Fibroblast of peridontal ligament (primary cell): ENCODE data around the gene MYL5.
"Not testable (repeated sequence)": the region's sequence is repeated elsewhere in the genome, so short reads cannot be mapped to it uniquely, and the experiment has no call there.

Experiments
- DNase-seq: peaks from one replicate; pipeline ENCODE4 v3.0.0-alpha.2; 2010; ENCODE audit errors: extremely low read depth

Gene MYL5

DNA sequence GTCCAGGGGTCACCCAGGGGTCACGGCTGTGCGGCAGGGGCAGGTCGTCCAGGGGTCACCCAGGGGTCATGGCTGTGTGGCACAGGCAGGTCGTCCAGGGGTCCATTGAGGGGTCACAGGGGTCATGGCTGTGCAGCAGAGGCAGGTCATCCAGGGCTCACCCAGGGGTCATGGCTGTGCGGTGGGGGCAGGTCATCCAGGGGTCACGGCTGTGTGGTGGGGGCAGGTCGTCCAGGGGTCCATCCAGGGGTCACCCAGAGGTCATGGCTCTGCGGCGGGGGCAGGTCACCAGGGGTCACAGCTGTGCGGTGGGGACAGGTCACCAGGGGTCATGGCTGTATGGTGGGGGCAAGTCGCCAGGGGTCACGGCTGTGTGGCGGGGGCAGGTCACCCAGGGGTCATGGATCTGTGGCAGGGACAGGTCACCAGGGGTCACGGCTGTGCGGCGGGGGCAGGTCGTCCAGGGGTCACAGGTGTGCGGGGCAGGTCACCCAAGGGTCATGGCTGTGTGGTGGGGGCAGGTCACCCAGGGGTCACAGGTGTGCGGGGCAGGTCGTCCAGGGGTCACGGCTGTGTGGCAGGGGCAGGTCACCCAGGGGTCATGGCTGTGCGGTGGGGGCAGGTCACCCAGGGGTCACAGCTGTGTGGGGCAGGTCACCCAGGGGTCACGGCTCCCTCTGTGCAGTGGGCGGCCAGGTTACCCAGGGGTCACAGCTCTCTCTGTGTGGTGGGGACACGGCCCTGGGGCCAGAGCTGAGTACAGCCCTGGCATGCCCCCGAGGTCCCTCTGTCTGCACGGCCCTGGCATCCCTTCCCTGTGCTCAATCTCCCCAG lies 16.3 kb upstream of the MYL5 start:
- DNase-seq: no peak

DNA sequence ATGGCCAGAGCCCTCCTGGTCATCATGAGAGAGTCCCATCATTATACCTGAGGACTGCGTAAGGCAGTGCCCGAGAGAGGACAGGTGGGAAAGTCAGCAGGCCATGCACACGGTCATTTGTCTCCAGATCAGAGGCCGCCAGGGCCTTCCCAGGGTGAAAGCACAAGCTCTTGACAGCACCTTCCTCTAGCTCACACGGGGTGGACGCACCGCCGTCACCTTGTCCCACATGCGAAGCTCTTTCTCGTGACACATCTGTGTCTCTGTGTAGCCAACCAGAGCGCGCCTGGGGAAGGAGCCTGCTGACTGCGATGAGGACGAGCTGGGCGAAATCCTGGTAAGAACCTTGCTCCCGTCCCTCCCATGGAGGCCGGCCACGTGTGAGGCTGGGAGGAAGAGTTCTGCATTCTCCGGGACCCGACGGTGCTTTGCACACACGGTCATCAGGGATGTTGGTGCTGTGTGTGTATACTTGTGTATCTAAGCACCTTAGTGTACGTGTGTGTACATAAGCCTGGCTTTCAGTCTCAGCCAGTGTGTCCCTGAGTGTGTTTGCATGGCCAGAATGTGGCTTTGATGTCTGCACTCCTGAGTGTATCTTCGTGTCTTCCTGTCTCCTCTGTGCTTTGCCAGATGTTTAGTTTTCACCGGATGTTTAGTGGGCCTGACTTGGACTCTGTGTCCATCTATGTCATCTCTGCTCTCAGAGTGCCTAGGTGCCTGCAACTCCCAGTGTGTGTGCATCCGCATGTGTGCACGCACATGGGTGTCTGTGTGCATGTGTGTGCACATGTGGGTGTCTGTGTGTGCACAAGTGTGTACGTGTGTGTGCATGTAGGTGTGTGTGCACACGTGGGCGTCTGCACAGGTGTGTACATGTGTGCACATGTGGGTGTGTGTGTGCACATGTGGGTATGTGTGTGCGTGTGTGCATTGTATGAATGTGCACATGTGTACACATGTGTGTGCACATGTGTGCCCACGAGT lies 15.4 kb upstream of the MYL5 start:
- no peak for DNase-seq

DNA sequence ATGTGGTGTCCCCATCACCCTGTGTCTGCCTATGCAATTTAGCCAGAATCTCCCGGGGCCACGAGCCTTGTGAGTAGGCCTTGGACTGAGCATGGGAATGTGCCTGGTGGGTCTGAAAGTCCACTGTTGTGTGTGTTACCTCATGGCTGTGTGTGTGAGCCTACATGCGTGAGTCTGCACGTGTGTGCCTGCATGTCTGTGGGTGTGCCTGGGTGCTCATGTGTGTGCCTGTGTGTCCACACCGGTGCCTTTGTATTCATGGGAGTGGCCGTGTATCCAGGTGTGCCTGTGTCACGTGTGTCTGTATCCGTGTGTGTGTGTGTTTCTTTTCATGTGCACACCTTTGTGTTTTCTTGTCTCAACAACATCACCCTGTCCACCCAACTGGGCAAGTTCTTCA lies 14.5 kb upstream of the MYL5 start:
- DNase-seq: no peak

DNA sequence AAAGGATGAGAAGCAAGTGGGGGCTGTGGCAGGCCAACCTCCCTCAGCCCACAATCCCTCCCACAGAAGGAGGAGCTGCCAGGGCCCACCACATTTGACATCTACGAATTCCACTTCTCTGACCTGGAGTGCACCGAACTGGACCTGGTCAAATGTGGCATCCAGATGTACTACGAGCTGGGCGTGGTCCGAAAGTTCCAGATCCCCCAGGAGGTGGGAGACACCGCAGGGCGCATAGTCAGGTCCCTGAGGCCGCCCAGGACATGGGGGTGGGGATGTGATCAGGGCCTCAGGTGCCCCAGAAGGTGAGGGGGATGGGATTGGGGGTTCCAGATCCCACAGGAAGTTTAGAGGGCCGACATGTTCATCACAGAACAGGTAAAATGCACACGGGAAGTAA lies 13.9 kb upstream of the MYL5 start:
- no peak for DNase-seq

DNA sequence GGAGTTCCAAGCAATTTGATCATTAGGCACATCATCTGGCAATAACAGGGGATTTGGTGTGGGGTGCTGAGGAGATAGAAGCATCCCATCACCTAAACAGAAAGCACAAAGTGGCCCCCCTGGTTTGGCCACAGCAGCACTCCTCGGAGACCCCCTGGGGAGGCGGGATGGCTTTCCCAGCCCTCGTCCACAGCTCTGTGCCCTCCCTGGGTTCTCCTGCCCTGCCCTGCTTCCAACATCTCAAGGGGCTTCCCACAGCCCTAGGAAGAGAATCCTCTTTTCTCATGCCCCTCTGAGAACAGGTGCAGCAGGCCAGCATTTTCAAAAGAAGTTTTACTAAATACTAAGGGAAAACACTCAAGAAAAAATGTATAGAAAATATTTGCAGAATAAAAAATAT lies 13.1 kb upstream of the MYL5 start:
- DNase-seq: no peak

DNA sequence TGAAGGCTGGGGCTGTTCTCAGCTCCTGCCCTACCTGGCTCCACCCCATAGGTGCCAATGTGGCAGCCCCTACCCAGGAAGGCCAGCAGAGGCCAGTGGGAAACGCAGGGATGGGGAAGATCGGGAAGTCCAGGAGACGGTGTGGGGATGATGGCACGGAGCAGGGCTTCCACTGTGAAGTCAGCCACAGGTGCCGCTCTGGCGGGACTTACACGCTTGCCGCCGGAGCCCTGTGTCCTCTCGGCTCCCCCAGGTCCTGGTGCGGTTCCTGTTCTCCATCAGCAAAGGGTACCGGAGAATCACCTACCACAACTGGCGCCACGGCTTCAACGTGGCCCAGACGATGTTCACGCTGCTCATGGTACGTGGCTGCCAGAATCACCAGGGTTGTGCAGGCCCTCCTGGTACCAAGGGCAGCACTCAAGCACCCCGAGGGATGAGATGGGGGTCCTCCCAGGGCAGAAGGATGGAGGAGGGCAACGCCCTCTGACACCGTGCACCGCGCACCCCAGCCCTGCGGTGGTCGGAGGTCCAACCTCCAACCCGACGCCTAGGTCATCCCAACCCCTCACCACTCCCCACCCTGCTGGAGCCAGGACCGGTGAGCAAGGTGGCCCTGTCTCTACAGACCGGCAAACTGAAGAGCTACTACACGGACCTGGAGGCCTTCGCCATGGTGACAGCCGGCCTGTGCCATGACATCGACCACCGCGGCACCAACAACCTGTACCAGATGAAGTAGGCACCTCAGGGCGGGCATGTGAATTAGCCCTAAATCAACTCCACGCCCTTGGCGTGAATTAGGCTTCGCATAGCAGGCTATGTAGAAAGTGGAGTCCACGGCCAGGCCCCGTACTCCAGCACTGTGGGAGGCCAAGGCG lies 12.2 kb upstream of the MYL5 start:
- DNase-seq: no peak

DNA sequence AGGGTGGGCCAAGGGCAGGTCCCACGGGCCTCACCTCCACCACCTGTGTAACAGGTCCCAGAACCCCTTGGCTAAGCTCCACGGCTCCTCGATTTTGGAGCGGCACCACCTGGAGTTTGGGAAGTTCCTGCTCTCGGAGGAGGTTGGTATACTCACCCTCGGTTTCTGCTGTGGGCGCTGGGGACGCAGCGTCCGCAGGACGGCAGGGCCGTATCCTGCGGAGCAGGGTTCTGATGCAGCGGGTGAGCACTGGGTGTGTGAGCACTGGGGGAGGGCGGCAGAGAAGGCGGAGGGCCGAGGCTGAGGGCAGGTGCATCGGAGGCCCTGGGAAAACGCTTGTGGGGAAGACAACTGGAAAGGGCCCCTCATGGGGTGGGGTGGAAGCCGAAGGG lies 11.3 kb upstream of the MYL5 start:
- DNase-seq: no peak

DNA sequence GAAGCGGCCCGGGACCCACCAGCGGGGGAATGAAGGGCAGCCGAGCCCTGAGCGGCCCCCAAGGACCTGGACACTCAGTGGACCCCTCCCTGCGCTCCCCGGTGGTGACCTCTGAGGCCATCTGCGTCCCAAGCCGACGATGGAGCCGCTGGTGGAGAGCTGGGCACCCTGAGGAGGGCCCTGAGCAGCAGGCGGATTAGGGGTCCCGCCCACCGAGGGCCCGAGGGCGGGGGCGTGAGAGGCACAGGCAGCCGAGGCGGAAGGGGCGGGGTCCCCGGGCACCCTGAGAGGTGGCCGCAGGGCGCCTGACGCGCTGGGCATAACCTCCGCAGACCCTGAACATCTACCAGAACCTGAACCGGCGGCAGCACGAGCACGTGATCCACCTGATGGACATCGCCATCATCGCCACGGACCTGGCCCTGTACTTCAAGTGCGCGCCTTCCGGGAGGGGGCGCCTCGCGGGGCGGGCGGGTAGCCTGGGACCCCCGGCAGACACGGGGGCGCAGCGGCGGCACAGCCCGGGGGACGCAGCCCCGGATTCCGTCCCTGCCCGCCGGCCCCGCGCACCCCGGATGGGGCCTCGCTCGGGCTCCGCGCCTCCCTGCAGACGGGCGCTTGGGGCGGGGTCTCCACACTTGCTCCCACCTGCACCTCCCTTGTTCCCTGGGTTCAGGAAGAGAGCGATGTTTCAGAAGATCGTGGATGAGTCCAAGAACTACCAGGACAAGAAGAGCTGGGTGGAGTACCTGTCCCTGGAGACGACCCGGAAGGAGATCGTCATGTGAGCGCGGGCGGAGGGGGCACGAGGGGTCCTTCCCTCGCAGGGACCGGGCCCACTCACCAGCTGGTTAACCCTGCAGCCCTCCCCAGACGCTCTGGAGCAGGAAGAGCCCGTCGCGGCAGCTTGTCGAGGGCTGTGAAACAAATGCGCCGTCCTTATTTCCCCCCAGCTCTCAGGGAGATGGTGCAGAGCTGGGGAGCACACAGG lies 10.6 kb upstream of the MYL5 start:
- DNase-seq: no peak

DNA sequence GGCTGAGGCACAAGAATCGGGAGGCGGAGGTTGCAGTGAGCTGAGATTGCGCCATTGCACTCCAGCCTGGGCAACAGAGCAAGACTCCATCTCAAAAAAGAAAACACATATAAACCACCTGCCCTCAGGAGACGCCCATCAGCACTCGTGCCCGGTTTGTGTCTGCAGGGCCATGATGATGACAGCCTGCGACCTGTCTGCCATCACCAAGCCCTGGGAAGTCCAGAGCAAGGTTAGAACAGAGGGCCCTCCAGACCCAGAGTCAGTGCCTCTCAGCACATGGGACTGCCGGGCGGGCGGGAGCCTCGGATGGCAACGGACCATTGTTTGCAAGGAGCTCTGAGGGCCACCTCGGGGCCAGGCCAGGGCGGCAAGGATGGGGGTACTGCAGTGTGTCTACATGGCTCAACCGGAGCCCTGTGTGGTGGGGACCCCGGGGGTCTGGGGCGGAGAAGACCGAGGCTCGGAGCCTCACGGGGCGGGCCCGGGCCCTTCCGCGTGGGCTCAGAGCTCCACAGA lies 9.6 kb upstream of the MYL5 start:
- DNase-seq: no peak

DNA sequence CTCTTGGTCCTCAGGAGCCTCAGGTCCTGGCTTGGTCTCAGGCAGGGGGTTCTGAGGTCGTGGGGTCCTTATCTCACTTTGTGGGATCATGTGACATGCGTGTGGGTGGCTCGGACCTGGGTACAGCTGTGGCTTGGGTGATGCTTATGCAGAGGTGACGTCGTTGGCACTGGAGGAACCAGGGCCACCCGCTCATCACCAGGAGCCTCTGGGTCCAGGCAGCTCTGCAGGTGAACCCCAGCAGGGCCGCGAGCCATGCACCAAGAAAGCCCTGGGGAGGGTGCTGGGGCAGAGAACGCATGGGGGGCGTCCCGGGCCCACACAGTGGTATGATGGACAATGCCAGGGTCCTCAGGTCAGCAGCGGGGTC lies 9.0 kb upstream of the MYL5 start:
- no peak for DNase-seq

DNA sequence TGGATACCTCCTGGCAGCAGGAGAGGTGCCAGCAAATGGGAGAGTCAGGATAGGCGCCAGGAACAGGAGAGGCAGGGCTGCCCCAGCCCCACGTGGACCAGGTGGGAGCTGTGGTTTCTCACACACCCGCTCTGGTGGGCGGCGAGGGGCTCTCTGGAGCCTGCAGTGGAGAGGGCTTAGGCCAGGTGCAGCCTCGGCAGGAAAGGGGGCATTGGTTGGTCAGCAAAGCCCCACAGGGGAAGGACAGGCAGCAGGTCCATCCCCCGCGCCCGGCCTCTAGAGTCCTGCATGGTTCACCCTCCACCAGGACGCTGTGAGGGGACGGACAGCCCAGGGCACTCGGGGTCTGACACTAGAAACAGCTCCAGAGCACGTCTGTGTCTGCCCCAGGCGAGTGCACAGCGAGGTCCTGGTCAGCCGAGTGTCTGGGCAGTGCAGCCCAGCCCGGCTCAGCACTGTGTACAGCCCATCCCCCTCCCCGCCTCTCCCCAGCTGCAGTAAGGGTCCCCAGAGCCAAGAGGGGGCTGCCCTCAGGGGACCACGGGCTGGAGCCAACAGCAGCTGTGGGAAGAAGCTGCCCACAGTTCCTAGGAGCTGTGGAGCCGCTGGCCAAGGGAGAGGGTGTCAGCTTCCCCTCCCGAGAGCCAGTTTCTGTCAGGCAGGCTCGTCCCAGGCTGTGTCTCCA lies 8.4 kb upstream of the MYL5 start:
- no peak for DNase-seq

DNA sequence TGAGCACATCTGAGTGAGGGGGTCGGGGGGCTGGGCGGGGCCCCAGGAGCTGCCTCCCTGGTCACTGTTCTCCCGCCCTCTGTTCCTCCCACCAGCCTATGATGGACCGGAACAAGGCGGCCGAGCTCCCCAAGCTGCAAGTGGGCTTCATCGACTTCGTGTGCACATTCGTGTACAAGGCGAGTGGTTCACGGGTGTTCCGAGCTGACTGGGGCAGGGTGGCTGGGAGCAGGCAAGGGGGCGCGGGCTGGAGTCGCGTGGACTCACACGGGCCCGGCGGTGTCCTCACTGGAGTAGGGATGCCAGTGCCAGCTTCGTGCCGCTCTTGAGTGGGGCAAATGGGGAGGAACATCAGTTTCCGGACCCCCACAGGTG lies 7.9 kb upstream of the MYL5 start:
- no peak for DNase-seq

DNA sequence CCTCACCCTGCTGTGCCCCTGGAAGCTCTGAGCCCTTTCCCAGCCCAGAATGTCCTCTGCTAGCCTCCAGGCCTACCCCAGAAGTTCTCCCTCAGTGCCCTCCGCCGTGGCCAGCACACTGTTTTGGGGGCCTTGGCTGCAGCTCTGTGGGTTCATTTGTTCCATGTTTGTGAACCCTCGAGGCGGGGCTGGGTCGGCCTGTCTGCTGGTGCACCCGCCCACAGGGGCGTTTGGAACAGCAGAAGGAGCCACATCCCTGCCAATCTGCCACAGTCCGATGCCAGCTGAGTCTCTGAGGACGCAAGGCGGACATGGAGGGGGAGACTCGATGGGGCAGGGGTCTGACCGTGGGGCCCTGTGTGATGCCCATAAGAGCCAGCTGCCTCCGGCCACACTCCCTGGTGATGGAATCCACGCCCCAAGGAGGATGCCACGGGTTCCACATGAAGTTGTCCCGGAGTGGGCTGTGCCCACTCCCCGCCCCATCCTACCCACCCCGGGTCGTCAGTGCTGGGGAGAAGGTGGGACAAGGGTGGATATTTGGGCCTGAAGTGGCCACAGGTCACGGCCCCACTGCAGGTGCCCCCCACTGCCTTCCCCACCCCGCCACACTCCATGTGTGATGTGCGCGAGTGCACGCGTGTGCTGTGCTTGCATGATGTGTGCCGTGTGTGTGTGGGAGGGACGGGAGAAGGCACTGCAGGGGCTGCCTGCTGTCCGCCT lies 7.4 kb upstream of the MYL5 start:
- no peak for DNase-seq

DNA sequence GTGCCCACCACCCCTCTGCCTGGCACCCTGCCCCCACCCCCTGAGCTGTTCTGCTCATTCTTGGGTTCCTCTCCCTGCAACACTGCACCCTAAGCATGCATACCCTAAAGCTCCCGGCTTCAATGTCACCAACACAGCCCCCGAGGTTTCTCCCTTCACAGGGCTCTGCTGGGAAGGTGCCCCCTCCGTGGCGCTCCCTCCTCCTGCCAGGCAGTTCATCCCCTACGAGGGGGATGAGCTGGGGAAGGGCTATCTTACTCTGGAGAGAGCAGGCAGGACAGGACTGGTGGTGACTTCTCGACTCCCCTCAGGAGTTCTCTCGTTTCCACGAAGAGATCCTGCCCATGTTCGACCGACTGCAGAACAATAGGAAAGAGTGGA lies 6.8 kb upstream of the MYL5 start:
- DNase-seq: no peak

DNA sequence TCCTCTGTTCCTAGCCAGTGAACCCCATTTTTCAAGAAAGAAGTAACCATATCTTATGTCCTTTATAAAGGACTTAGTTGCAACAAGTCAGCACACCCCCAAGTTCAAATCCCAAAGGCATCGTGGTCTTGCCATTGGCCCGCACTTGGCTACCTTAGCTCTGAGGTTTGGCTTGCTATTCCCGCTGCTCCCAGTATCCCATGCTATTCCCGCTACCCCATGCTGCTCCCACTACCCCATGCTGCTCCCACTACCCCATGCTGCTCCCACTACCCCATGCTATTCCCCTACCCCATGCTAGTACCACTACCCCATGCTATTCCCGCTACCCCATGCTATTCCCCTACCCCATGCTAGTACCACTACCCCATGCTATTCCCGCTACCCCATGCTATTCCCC lies 6.1 kb upstream of the MYL5 start:
- not testable (repeated sequence) for DNase-seq

DNA sequence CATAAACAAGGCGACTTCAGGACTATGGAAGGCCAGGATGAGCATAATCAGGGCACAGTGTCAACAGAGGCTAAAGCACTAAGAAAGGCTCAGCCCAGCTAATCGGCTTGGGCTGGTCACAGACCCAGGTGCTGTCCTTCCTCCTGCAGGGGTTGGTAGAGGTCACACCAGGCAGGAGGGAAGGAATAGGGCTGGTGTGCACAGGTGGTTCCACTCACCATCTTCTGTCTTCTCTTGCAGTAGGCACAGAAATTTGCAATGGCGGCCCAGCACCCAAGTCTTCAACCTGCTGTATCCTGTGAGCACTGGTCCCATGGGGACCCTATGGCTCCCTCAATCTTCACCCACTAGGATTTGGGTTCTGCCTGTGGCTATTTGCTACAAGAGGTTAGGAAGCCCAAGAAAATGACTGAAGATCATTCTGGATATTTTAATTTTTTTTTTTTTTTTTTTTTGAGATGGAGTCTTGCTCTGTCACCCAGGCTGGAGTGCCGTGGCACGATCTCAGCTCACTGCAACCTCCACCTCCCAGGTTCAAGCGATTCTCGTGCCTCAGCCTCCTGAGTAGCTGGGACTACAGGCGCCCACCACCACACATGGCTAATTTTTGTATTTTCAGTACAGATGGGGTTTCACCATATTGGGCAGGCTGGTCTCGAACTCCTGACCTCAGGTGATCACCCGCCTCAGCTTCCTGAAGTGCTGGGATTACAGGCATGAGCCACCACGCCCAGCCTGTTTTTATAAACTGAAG lies 4.4 kb upstream of the MYL5 start:
- not testable (repeated sequence) for DNase-seq

DNA sequence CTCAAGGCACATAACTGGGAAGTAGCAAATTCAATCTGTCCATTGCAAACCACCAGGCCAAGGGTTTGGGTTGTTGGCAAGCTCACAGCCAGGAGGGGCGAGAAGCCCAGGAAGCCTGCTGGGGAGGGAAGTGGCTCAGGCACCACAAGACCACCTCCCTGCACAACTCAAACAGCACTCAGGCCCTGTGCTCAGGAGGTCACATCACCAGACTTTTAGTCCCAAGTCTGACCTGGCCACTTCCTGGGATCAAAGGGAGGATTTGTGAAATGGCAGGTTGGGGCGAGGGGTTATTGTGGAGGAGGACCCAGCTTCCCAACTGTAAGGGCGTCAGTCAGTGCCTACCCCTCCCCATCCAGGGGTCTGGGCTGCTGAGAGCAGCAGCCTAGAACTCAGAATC lies 2.6 kb upstream of the MYL5 start:
- DNase-seq: no peak

DNA sequence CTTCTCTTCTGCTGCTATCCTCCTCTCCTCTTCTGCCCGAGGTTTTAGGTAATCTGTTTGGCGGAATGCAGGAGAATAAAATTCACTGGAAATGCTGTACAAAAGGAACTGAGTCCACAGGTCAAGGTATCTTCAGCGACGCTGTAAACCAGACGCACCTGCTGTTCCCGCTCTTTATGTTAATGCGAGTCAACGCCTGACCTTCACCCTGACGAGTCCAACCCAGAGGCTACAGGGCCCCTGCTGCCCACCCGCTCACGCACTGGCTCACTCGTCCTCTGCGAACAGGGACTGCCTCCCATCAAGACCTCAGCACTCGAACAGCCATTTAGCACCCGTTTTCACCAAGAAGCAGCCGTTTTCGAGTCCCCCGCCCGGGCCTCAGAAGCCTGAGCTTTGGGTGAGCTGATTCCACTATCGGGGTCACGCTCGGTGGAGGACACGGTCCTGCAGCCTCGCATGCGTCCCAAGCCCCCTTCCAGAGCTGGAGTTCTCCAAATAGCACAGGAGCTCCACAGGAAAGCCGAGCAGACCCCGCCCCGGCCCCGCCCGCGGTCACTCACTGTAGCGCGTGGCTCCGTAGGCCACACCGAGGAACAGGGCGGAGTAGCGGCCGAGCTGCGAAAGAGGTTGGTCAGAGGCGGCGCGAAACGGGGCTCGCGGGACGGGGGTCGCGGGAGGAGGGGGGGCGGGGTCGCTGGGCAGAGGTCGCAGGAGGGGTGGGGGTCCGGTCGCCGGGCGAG lies 822 bp upstream of the MYL5 start:
- DNase-seq: no peak
